ENCODE data around the gene ALG2. TPM values are rescaled to one million over a fixed set of nuclear protein-coding genes. Genes with fewer than 3 reads are reported as not detected.

The ALG2 gene
- total and polyA plus RNA-seq, 2 of the 4 experiments (the other 2 are of a cell fraction): 36.4 to 38.4 TPM

GRCh38 chr9:99230206-99230605 is 8.5 kb upstream of the ALG2 start:
- H2BK120ac ChIP-seq (ENCODE audit: low read depth, low read length): no peak overlapping the region
- H3K23ac ChIP-seq (ENCODE audit: low read depth, low read length): no peak overlapping the region
- BruUV-seq (replicated peaks): no TSS peak
- H3K27ac ChIP-seq (ENCODE audit: insufficient read depth, low read length): no peak overlapping the region
- no peak overlapping the region for H2AFZ ChIP-seq (replicated peaks; ENCODE audit: low read length, poor library complexity)
- ATAC-seq (ENCODE audit: low read depth): no peak
- H3K4ac ChIP-seq (ENCODE audit: low read depth, low read length): no peak overlapping the region
- H3K9ac ChIP-seq (ENCODE audit: low read depth, low read length): no peak overlapping the region
- no peak overlapping the region for H3K56ac ChIP-seq (ENCODE audit: extremely low read depth, insufficient read depth, low read length)
- H3K4me3 ChIP-seq (ENCODE audit: insufficient read depth, low read depth, low read length): no peak overlapping the region
- H3K4me1 ChIP-seq (ENCODE audit: control insufficient read depth, insufficient read depth, low read length): no peaks in the 10 kb centered on the region
- ChIA-PET CTCF (no interaction called here), POLR2A (ENCODE audit: unreplicated experiment) (no interaction called here)
- dilution Hi-C loops (cut with HindIII; ENCODE audit: low sequenced_read_pairs, unreplicated experiment) (no loop called here), intact Hi-C loops (cut with micrococcal nuclease) (no loop called here), in situ Hi-C loops (cut with MboI; ENCODE audit: low sequenced_read_pairs) (no loop called here)
- no peak overlapping the region for H3K14ac ChIP-seq (replicated peaks; ENCODE audit: low read depth, low read length)
- no peaks in the 10 kb centered on the region for H3K27me3 ChIP-seq (ENCODE audit: control insufficient read depth, insufficient read depth, low read length)
- H3K9me3 ChIP-seq (ENCODE audit: control insufficient read depth, insufficient read depth, low read length): no peaks in the 10 kb centered on the region
- H4K8ac ChIP-seq (ENCODE audit: low read depth in 2 of 2, low read length in 2 of 2): no peak overlapping the region
- no peak overlapping the region for H2BK5ac ChIP-seq (ENCODE audit: low read depth, low read length, poor library complexity, severe bottlenecking)
- H3K4me2 ChIP-seq (ENCODE audit: low read depth, low read length): no peak overlapping the region
- peaks cover 13 to 39% of the 10 kb centered on the region in 2 experiments for H3K79me1 ChIP-seq (ENCODE audit: low read depth in 1 of 2, low read length in 2 of 2)
- 100% methylated on average over 1 of the region's 3 CpGs; no CpG with 5 or more reads in 1 of the 2 experiments for WGBS, 2 experiments (ENCODE audit: extremely low coverage in 2 of 2, insufficient read length in 1 of 2)
- TF ChIP-seq MAFK (IDR thresholded peaks at IDR 0.05; ENCODE audit: low read depth, low read length) (no peak), MAZ (IDR thresholded peaks at IDR 0.05; ENCODE audit: borderline replicate concordance, low read depth, low read length) (no peak), CHD1 (IDR thresholded peaks at IDR 0.05; ENCODE audit: low read depth, low read length) (no peak), MXI1 (IDR thresholded peaks at IDR 0.05; ENCODE audit: borderline replicate concordance, low read depth, low read length) (no peak), CEBPB (IDR thresholded peaks at IDR 0.05; ENCODE audit: low read depth, low read length) (no peak), CTCF (conservative IDR thresholded peaks at IDR 0.05; ENCODE audit: low read depth, low read length) (no peak), ELK1 (IDR thresholded peaks at IDR 0.05; ENCODE audit: borderline replicate concordance, low read depth, low read length) (no peak), POLR2A (IDR thresholded peaks at IDR 0.05; ENCODE audit: low read depth, low read length) (no peak), RAD21 (IDR thresholded peaks at IDR 0.05; ENCODE audit: low read length) (no peak), RFX5 (IDR thresholded peaks at IDR 0.05; ENCODE audit: low read depth, low read length) (no peak), RCOR1 (IDR thresholded peaks at IDR 0.05; ENCODE audit: insufficient replicate concordance, low read length) (no peak), SMC3 (IDR thresholded peaks at IDR 0.05; ENCODE audit: low read depth, low read length) (no peak), NFE2L2 (IDR thresholded peaks at IDR 0.05; ENCODE audit: low read depth, low read length) (no peak), BHLHE40 (IDR thresholded peaks at IDR 0.05; ENCODE audit: low read depth, low read length) (no peak), FOS (IDR thresholded peaks at IDR 0.05; ENCODE audit: low read depth, low read length) (no peak)
- TF ChIP-seq, protein P1, sequence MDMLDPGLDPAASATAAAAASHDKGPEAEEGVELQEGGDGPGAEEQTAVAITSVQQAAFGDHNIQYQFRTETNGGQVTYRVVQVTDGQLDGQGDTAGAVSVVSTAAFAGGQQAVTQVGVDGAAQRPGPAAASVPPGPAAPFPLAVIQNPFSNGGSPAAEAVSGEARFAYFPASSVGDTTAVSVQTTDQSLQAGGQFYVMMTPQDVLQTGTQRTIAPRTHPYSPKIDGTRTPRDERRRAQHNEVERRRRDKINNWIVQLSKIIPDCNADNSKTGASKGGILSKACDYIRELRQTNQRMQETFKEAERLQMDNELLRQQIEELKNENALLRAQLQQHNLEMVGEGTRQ (IDR thresholded peaks at IDR 0.05; ENCODE audit: low read depth, low read length): no peak
- no peaks in the 10 kb centered on the region for H3K9me1 ChIP-seq (ENCODE audit: insufficient read depth, low read length)
- no peak overlapping the region for H4K91ac ChIP-seq (ENCODE audit: insufficient read depth, low read depth, low read length)
- no peak overlapping the region for H3K18ac ChIP-seq (ENCODE audit: low read depth, low read length)
- no peak for DNase-seq
- H2AK9ac ChIP-seq (replicated peaks; ENCODE audit: low read depth, low read length, poor library complexity): no peak overlapping the region
- H4K5ac ChIP-seq (ENCODE audit: low read depth, low read length): no peak overlapping the region
- peaks cover 37% of the 10 kb centered on the region for H3K36me3 ChIP-seq (ENCODE audit: control insufficient read depth, insufficient read depth, low read length)
- no peak overlapping the region for H2BK15ac ChIP-seq (ENCODE audit: low read depth, low read length)
- no peak overlapping the region for H2AK5ac ChIP-seq (ENCODE audit: low read depth, low read length)
- H2BK20ac ChIP-seq (ENCODE audit: low read depth, low read length): no peak overlapping the region
- peaks cover 36% of the 10 kb centered on the region for H4K20me1 ChIP-seq (ENCODE audit: insufficient read depth, low read length)
